Activated B cell treated with CpG ODN at 0.5 μM for 24 hours (primary cell): ENCODE results near the gene GPX1. TPM values are rescaled to one million over a fixed set of nuclear protein-coding genes. Genes with fewer than 3 reads are reported as not detected.

Experiments
- ATAC-seq: fragments of 200-7000 bp; cut with Tn5 transposase; one replicate; pipeline ENCODE4 v1.10.0; 2021; ENCODE audit warnings: low read depth, mild to moderate bottlenecking, moderate library complexity
- CTCF ChIA-PET: fragments of 350-600 bp; sonication (Branson Sonifier 250); formaldehyde crosslinking; loops from one replicate; lab custom pipeline; 2021; ENCODE audit warnings: antibody characterized with exemption; lab: Charles Lee
- POLR2A ChIA-PET: fragments of 350-600 bp; sonication (Branson Sonifier 250); formaldehyde crosslinking; loops from one replicate; lab custom pipeline; 2021; ENCODE audit warnings: antibody characterized with exemption; lab: Charles Lee
- DNase-seq: peaks from one replicate; pipeline ENCODE4 v3.0.0; 2022
- H3K27ac Mint-ChIP-seq: one replicate; pipeline ENCODE4 v1.8.0; 2020; ENCODE audit warnings: mixed read lengths
- H3K27me3 Mint-ChIP-seq: one replicate; pipeline ENCODE4 v1.8.0; 2021; ENCODE audit warnings: mixed read lengths
- H3K36me3 Mint-ChIP-seq: one replicate; pipeline ENCODE4 v1.8.0; 2021; ENCODE audit warnings: low read depth, mixed read lengths
- H3K4me1 Mint-ChIP-seq: one replicate; pipeline ENCODE4 v1.8.0; 2021; ENCODE audit warnings: mixed read lengths
- H3K4me3 Mint-ChIP-seq: one replicate; pipeline ENCODE4 v1.8.0; 2020; ENCODE audit warnings: mild to moderate bottlenecking, mixed read lengths
- H3K9me3 Mint-ChIP-seq: one replicate; pipeline ENCODE4 v1.8.0; 2020; ENCODE audit warnings: mixed read lengths
- intact Hi-C: fragments of 100-400 bp; cut with micrococcal nuclease; formaldehyde crosslinking; loops from one replicate; pipeline ENCODE4 v1.15.1; 2024
- total RNA-seq: library from RNA; stranded (reverse); gene quantifications from 2 replicates; pipeline ENCODE4 v1.2.3, GENCODE V29; 2022
- TF ChIP-seq, protein P1 (sequence below): fragments of 200-600 bp; IDR thresholded peaks from one replicate; pipeline ENCODE4 v1.8.0; 2022; ENCODE audit warnings: antibody characterized with exemption, mild to moderate bottlenecking

The GPX1 gene
- total RNA-seq, 1 donor from 2014 or later: 90.0 TPM

- TF ChIP-seq, protein P1, sequence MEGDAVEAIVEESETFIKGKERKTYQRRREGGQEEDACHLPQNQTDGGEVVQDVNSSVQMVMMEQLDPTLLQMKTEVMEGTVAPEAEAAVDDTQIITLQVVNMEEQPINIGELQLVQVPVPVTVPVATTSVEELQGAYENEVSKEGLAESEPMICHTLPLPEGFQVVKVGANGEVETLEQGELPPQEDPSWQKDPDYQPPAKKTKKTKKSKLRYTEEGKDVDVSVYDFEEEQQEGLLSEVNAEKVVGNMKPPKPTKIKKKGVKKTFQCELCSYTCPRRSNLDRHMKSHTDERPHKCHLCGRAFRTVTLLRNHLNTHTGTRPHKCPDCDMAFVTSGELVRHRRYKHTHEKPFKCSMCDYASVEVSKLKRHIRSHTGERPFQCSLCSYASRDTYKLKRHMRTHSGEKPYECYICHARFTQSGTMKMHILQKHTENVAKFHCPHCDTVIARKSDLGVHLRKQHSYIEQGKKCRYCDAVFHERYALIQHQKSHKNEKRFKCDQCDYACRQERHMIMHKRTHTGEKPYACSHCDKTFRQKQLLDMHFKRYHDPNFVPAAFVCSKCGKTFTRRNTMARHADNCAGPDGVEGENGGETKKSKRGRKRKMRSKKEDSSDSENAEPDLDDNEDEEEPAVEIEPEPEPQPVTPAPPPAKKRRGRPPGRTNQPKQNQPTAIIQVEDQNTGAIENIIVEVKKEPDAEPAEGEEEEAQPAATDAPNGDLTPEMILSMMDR: no peak
- H3K27me3 Mint-ChIP-seq: no peaks in the 10 kb centered on the region
- H3K4me3 Mint-ChIP-seq: no peak overlapping the region
- POLR2A ChIA-PET: no interaction called here
- no peaks in the 10 kb centered on the region for H3K4me1 Mint-ChIP-seq
- peaks cover 77% of the 10 kb centered on the region for H3K36me3 Mint-ChIP-seq
- no peak for DNase-seq
- no peaks in the 10 kb centered on the region for H3K9me3 Mint-ChIP-seq
- CTCF ChIA-PET: interaction anchor here (0.6 kb wide), 1 partner anchor 23 kb away, joined by 3 read pairs; no protein-coding TSS in a partner anchor
- ATAC-seq: no peak
- H3K27ac Mint-ChIP-seq: no peak overlapping the region
- intact Hi-C loops: no loop called here
These were observed 41.3 kb downstream of the GPX1 start for GRCh38 chr3:49316696-49317457.

GRCh38 chr3:49313896-49314688 lies 44.1 kb downstream of the GPX1 start:
- H3K4me1 Mint-ChIP-seq: no peaks in the 10 kb centered on the region
- H3K27ac Mint-ChIP-seq: no peak overlapping the region
- H3K36me3 Mint-ChIP-seq: peaks cover 71% of the 10 kb centered on the region

DNA sequence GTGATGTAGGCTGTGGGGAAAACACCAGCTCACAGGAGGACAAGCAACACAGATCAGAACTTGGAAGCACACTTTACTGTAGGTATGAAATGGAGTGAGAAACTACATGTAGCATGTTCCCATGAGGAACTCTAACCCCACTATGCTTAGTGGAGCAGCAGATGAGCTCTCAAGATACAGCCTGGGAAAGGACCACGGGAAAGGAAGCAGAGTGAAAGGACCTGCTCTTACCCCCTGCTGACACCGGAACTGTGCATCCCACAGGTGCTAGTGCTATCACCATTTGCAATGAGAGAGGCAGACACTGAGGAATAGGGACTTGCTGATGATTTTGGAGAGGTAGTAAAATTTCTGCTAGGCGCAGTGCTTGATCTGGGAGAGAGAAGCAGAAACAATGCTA lies 46.9 kb downstream of the GPX1 start:
- no peaks in the 10 kb centered on the region for H3K9me3 Mint-ChIP-seq
- CTCF ChIA-PET: no interaction called here
- H3K36me3 Mint-ChIP-seq: peaks cover 64% of the 10 kb centered on the region
- no peaks in the 10 kb centered on the region for H3K27me3 Mint-ChIP-seq
- H3K4me3 Mint-ChIP-seq: no peak overlapping the region
- TF ChIP-seq, protein P1: no peak
- DNase-seq (no peak), ATAC-seq (no peak)
- POLR2A ChIA-PET: interaction anchor here (0.7 kb wide), 1 partner anchor 133 kb away, joined by 3 read pairs; no protein-coding TSS in a partner anchor
- intact Hi-C loops: no loop called here
- H3K4me1 Mint-ChIP-seq: no peaks in the 10 kb centered on the region
- H3K27ac Mint-ChIP-seq: no peak overlapping the region

More at GRCh38 chr3:49313896-49314688, 44.1 kb downstream of the GPX1 start:
- intact Hi-C loops: no loop called here
- ChIA-PET POLR2A (no interaction called here), CTCF (no interaction called here)
- no peak for DNase-seq
- no peak for ATAC-seq
- Mint-ChIP-seq H3K27me3 (no peaks in the 10 kb centered on the region), H3K4me3 (no peak overlapping the region), H3K9me3 (no peaks in the 10 kb centered on the region)
- TF ChIP-seq, protein P1: no peak

DNA sequence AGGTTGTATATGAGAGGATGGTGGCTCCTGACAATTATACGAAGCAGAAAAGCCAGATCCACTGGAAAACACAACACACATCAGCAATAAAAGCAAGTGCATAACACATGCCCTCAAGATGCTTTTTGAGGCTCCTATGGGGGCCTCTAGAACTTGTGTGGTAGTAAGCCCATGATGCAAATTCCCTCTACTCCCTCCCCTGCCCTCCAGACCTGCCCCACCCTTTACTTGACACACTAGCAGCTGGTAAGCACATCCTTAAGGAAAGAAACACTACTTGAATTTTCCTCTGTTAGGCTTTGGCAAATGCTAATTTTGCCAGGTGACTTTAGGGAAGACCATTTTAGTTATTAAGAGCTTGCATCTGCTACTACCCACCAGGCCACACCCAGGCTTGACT lies 47.5 kb downstream of the GPX1 start:
- CTCF ChIA-PET: no interaction called here
- TF ChIP-seq, protein P1: no peak
- Mint-ChIP-seq H3K9me3 (no peaks in the 10 kb centered on the region), H3K4me1 (no peaks in the 10 kb centered on the region), H3K27me3 (no peaks in the 10 kb centered on the region), H3K4me3 (no peak overlapping the region), H3K36me3 (peaks cover 64% of the 10 kb centered on the region), H3K27ac (no peak overlapping the region)
- POLR2A ChIA-PET: interaction anchor here (0.7 kb wide), 1 partner anchor 133 kb away, joined by 3 read pairs; no protein-coding TSS in a partner anchor
- no peak for DNase-seq
- no peak for ATAC-seq
- intact Hi-C loops: no loop called here

Other genes starting within 250 kb of the GPX1 start
- 62.0 and 75.3 TPM in 2 replicates for gene USP19, start 237.5 kb downstream of the GPX1 start, total RNA-seq
- gene LAMB2, start 225.3 kb downstream of the GPX1 start, total RNA-seq: not detected in 2 replicates
- gene CCDC71, start 192.0 kb downstream of the GPX1 start, total RNA-seq: 28.3 and 28.9 TPM in 2 replicates
- gene KLHDC8B, start 186.8 kb downstream of the GPX1 start, total RNA-seq: 1.1 and 1.2 TPM in 2 replicates
- gene C3orf62, start 81.1 kb downstream of the GPX1 start, total RNA-seq: 5.3 and 6.1 TPM in 2 replicates
- gene USP4, start 18.3 kb downstream of the GPX1 start, total RNA-seq: 86.7 and 115 TPM in 2 replicates
- gene RHOA, start 53.6 kb upstream of the GPX1 start, total RNA-seq: 399 and 425 TPM in 2 replicates
- gene TCTA, start 54.1 kb upstream of the GPX1 start, total RNA-seq: 26.4 and 32.2 TPM in 2 replicates
- gene AMT, start 64.1 kb upstream of the GPX1 start, total RNA-seq: 7.0 and 7.3 TPM in 2 replicates
- gene NICN1, start 71.0 kb upstream of the GPX1 start, total RNA-seq: 14.4 and 18.0 TPM in 2 replicates
- gene DAG1, start 111.9 kb upstream of the GPX1 start, total RNA-seq: 18.5 and 19.7 TPM in 2 replicates
- gene BSN, start 196.1 kb upstream of the GPX1 start, total RNA-seq: 0.15 and 0.69 TPM in 2 replicates